Caco-2 (cell line): ENCODE results near the gene GLTP. TPM values are rescaled to one million over a fixed set of nuclear protein-coding genes. Genes with fewer than 3 reads are reported as not detected.

Experiments used
- BruUV-seq: library from RNA; stranded (reverse); fragments of 400-500 nt; replicated peaks from 2 replicates; lab custom pipeline; 2021; lab: Mats Ljungman, UMichigan
- CTCF ChIA-PET: fragments of 300-600 bp; sonication (Branson Sonifier 250); formaldehyde crosslinking; loops from one replicate; lab custom pipeline; 2022; ENCODE audit warnings: antibody characterized with exemption; lab: Charles Lee
- POLR2A ChIA-PET: fragments of 300-600 bp; sonication (Branson Sonifier 250); formaldehyde crosslinking; loops from one replicate; lab custom pipeline; 2022; ENCODE audit warnings: antibody characterized with exemption; lab: Charles Lee
- DNase-seq, 2 experiments: peaks; one replicate each; pipeline versions ENCODE4 v3.0.0 to v3.0.0-alpha.2; 2020 to 2022
- H3K27me3 ChIP-seq: replicated peaks from 2 replicates; pipeline ENCODE4 v1.6.0; 2011; ENCODE audit warnings: low read length; ENCODE audit not compliant: control insufficient read depth, insufficient read depth
- H3K36me3 ChIP-seq: 2 replicates; pipeline ENCODE4 v1.5.1; 2011; ENCODE audit warnings: low read length; ENCODE audit not compliant: control insufficient read depth, insufficient read depth
- H3K4me1 ChIP-seq: fragments of 250-450 bp; sonication (Bioruptor Pico); 2 replicates; pipeline ENCODE4 v1.5.1; 2020; ENCODE audit warnings: mild to moderate bottlenecking
- H3K4me3 ChIP-seq: 2 replicates; pipeline ENCODE4 v1.5.1; 2011; ENCODE audit warnings: low read depth, mild to moderate bottlenecking, control low read depth, low read length
- H3K9me3 ChIP-seq: fragments of 250-450 bp; sonication (Bioruptor Pico); 2 replicates; pipeline ENCODE4 v1.5.1; 2020; ENCODE audit warnings: mild to moderate bottlenecking, moderate library complexity
- H3K27ac Mint-ChIP-seq: one replicate; pipeline ENCODE4 v1.8.0; 2022; ENCODE audit warnings: mixed read lengths; ENCODE audit not compliant: unreplicated experiment
- H3K27me3 Mint-ChIP-seq: one replicate; pipeline ENCODE4 v1.8.0; 2022; ENCODE audit warnings: mixed read lengths; ENCODE audit not compliant: insufficient read depth, unreplicated experiment
- H3K36me3 Mint-ChIP-seq: one replicate; pipeline ENCODE4 v1.8.0; 2022; ENCODE audit warnings: mild to moderate bottlenecking, mixed read lengths; ENCODE audit not compliant: insufficient read depth, unreplicated experiment
- H3K4me1 Mint-ChIP-seq: one replicate; pipeline ENCODE4 v1.8.0; 2022; ENCODE audit warnings: low read depth, mixed read lengths; ENCODE audit not compliant: unreplicated experiment
- H3K4me3 Mint-ChIP-seq: one replicate; pipeline ENCODE4 v1.8.0; 2022; ENCODE audit warnings: mild to moderate bottlenecking, moderate library complexity, mixed read lengths; ENCODE audit not compliant: unreplicated experiment
- H3K9me3 Mint-ChIP-seq: one replicate; pipeline ENCODE4 v1.8.0; 2022; ENCODE audit warnings: mixed read lengths; ENCODE audit not compliant: unreplicated experiment
- CTCF ChIP-seq, 2 experiments: fragments of 200-600 bp in 1 of 2; IDR thresholded peaks; 1 replicate in 1 of 2; 2 replicates in 1 of 2; pipeline versions ENCODE4 v1.5.1 to v1.8.0; 2011 to 2022; ENCODE audit warnings: antibody characterized with exemption in 1 of 2, control low read depth in 1 of 2, inconsistent platforms in 1 of 2, low read depth in 1 of 2, low read length in 1 of 2, mild to moderate bottlenecking in 1 of 2, moderate library complexity in 1 of 2; ENCODE audit not compliant: insufficient read depth in 1 of 2, severe bottlenecking in 1 of 2, unreplicated experiment in 1 of 2
- intact Hi-C: fragments of 100-400 bp; cut with micrococcal nuclease; formaldehyde crosslinking; loops from one replicate; pipeline ENCODE4 v1.10.0; 2022; ENCODE audit not compliant: unreplicated experiment
- total RNA-seq: library from RNA; stranded (reverse); gene quantifications from 2 replicates; pipeline ENCODE4 v1.2.3, GENCODE V29; 2022

GLTP gene
- total RNA-seq, 1 experiment from 2014 or later: 14.9 TPM

- Mint-ChIP-seq H3K36me3 (no peaks in the 10 kb centered on the region), H3K9me3 (no peaks in the 10 kb centered on the region), H3K27ac (no peak overlapping the region), H3K27me3 (no peaks in the 10 kb centered on the region), H3K4me3 (no peak overlapping the region), H3K4me1 (no peaks in the 10 kb centered on the region)
- TF ChIP-seq CTCF (IDR thresholded peaks at IDR 0.05; ENCODE audit: insufficient read depth in 1 of 2, low read depth in 1 of 2, low read length in 1 of 2, severe bottlenecking in 1 of 2, unreplicated experiment in 1 of 2): no peak
- Histone ChIP-seq H3K9me3 (no peaks in the 10 kb centered on the region), H3K4me3 (no peak overlapping the region), H3K27me3 (no peaks in the 10 kb centered on the region), H3K36me3 (no peaks in the 10 kb centered on the region), H3K4me1 (peaks cover 3% of the 10 kb centered on the region; the same call in 1 of the 2 replicates)
- ChIA-PET POLR2A (no interaction called here), CTCF (interaction anchor here (2.1 kb wide), 1 partner anchor 10 kb away, joined by 4 read pairs; no protein-coding TSS in a partner anchor)
- DNase-seq: no peak
- intact Hi-C loops: no loop called here
- BruUV-seq: no TSS peak
Observed at GRCh38 chr12:109835827-109836226, 44.5 kb downstream of the GLTP start.

- Histone ChIP-seq H3K9me3 (no peaks in the 10 kb centered on the region), H3K4me3 (no peak within 1 kb of the TSS), H3K4me1 (peaks cover 10% of the 10 kb centered on the region; the same call in 1 of the 2 replicates), H3K27me3 (no peaks in the 10 kb centered on the region), H3K36me3 (no peaks in the 10 kb centered on the region)
- Mint-ChIP-seq H3K4me3 (no peak within 1 kb of the TSS), H3K4me1 (no peaks in the 10 kb centered on the region), H3K27ac (no peak within 1 kb of the TSS), H3K36me3 (no peaks in the 10 kb centered on the region), H3K27me3 (no peaks in the 10 kb centered on the region), H3K9me3 (no peaks in the 10 kb centered on the region)
- no peak for DNase-seq
- intact Hi-C loops: no loop called here
- TF ChIP-seq CTCF (IDR thresholded peaks at IDR 0.05; ENCODE audit: insufficient read depth in 1 of 2, low read depth in 1 of 2, low read length in 1 of 2, severe bottlenecking in 1 of 2, unreplicated experiment in 1 of 2): no peak
- ChIA-PET CTCF (no interaction called here), POLR2A (no interaction called here)
- no TSS peak for BruUV-seq
Observed at GRCh38 chr12:109833307-109834189, 46.8 kb downstream of the GLTP start, which contains the start of gene TRPV4. TSS of gene TRPV4 (minus strand) at chr12:109833398. CDS start at chr12:109814796, 18,602 bp downstream.

- intact Hi-C loops: no loop called here
- DNase-seq: no peak
- ChIA-PET POLR2A (no interaction called here), CTCF (interaction anchor here (1.3 kb wide), 1 partner anchor 13 kb away, joined by 3 read pairs; no protein-coding TSS in a partner anchor)
- Mint-ChIP-seq H3K4me3 (no peak overlapping the region), H3K27me3 (no peaks in the 10 kb centered on the region), H3K9me3 (no peaks in the 10 kb centered on the region), H3K27ac (no peak overlapping the region), H3K4me1 (no peaks in the 10 kb centered on the region), H3K36me3 (no peaks in the 10 kb centered on the region)
- peaks cover 10% of the 10 kb centered on the region; the same call in 1 of the 2 replicates for H3K4me1 ChIP-seq
- H3K36me3 ChIP-seq: no peaks in the 10 kb centered on the region
- no peaks in the 10 kb centered on the region for H3K9me3 ChIP-seq
- H3K27me3 ChIP-seq: no peaks in the 10 kb centered on the region
- no peak overlapping the region for H3K4me3 ChIP-seq
- no peak for TF ChIP-seq CTCF (IDR thresholded peaks at IDR 0.05; ENCODE audit: insufficient read depth in 1 of 2, low read depth in 1 of 2, low read length in 1 of 2, severe bottlenecking in 1 of 2, unreplicated experiment in 1 of 2)
- no TSS peak for BruUV-seq
Observed at GRCh38 chr12:109832541-109833306, 47.6 kb downstream of the GLTP start.
